HEK293T (cell line): ENCODE data around the gene SCN3A.

Source experiments
- BHLHE40 ChIP-seq: fragments of 450-650 bp; IDR thresholded peaks from 2 replicates; pipeline ENCODE4 v1.6.1; 2016; ENCODE audit warnings: mild to moderate bottlenecking, moderate library complexity, borderline replicate concordance
- CTBP1 ChIP-seq: fragments of 450-650 bp; IDR thresholded peaks from 2 replicates; pipeline ENCODE4 v1.6.1; 2016; ENCODE audit warnings: borderline replicate concordance
- ELF4 ChIP-seq: fragments of 450-650 bp; IDR thresholded peaks from 2 replicates; pipeline ENCODE4 v1.6.1; 2017; ENCODE audit warnings: antibody characterized with exemption
- FOXA1 ChIP-seq: fragments of 450-650 bp; IDR thresholded peaks from 2 replicates; pipeline ENCODE4 v1.6.1; 2016; ENCODE audit warnings: mild to moderate bottlenecking
- FOXK2 ChIP-seq: fragments of 450-650 bp; IDR thresholded peaks from 2 replicates; pipeline ENCODE4 v1.6.1; 2016; ENCODE audit warnings: mild to moderate bottlenecking
- HDGF ChIP-seq: fragments of 450-650 bp; IDR thresholded peaks from 2 replicates; pipeline ENCODE4 v1.6.1; 2017; ENCODE audit warnings: antibody characterized with exemption, borderline replicate concordance
- L3MBTL2 ChIP-seq: fragments of 450-650 bp; conservative IDR thresholded peaks from 2 replicates; pipeline ENCODE4 v1.6.1; 2016; ENCODE audit warnings: mild to moderate bottlenecking
- LEF1 ChIP-seq: fragments of 450-650 bp; IDR thresholded peaks from 2 replicates; pipeline ENCODE4 v1.6.1; 2017; ENCODE audit warnings: mild to moderate bottlenecking, borderline replicate concordance
- SP1 ChIP-seq: fragments of 450-650 bp; IDR thresholded peaks from 2 replicates; pipeline ENCODE4 v1.6.1; 2017
- SUZ12 ChIP-seq: fragments of 450-650 bp; IDR thresholded peaks from 2 replicates; pipeline ENCODE4 v1.6.1; 2016; ENCODE audit warnings: mild to moderate bottlenecking
- TARDBP ChIP-seq: fragments of 450-650 bp; IDR thresholded peaks from 2 replicates; pipeline ENCODE4 v1.6.1; 2016
- ZNF384 ChIP-seq: fragments of 450-650 bp; IDR thresholded peaks from 2 replicates; pipeline ENCODE4 v1.6.1; 2016

GRCh38 chr2:165240916-165241315 is 37.1 kb upstream of the SCN3A start:
- TF ChIP-seq ELF4 = no peak
- TF ChIP-seq SP1 = no peak
- TF ChIP-seq FOXK2 = no peak
- TF ChIP-seq L3MBTL2 = no peak
- no peak for TF ChIP-seq BHLHE40
- TF ChIP-seq ZNF384 = no peak
- no peak for TF ChIP-seq SUZ12
- TF ChIP-seq TARDBP = no peak
- TF ChIP-seq CTBP1 = no peak
- TF ChIP-seq FOXA1 = no peak
- no peak for TF ChIP-seq HDGF
- no peak for TF ChIP-seq LEF1
